Liver (tissue), 3 donors: ENCODE measurements around the gene MAGOHB.

Experiments used
- CTCF ChIP-seq: fragments of 150-350 bp; IDR thresholded peaks from 2 replicates; pipeline ENCODE4 v1.5.1; 2017; ENCODE audit warnings: improper control_type of control experiment, low read depth, low read length; ENCODE audit not compliant: missing input control
- RAD21 ChIP-seq, 2 donors: IDR thresholded peaks; 2 replicates each; pipeline ENCODE4 v1.6.1; 2016; ENCODE audit warnings: antibody characterized with exemption in 2 of 2, mild to moderate bottlenecking in 2 of 2
- donor health status: healthy.
- donor health status: healthy.

- TF ChIP-seq CTCF (no peak), RAD21 (IDR thresholded peaks at IDR 0.05) (no peak)
Measured at GRCh38 chr12:10661338-10661737, 47.9 kb upstream of the MAGOHB start.
